GM06990 (cell line): Measurements from ENCODE around the gene OPCML.

Source experiments
- DNase-seq: peaks from one replicate; pipeline ENCODE4 v3.0.0-alpha.2; 2011; ENCODE audit not compliant: insufficient read length; ENCODE audit errors: extremely low read depth
- H3K27me3 ChIP-seq: replicated peaks from 2 replicates; pipeline ENCODE4 v1.6.0; 2011; ENCODE audit warnings: low read length; ENCODE audit not compliant: control insufficient read depth, insufficient read depth
- H3K36me3 ChIP-seq: 2 replicates; pipeline ENCODE4 v1.5.1; 2011; ENCODE audit warnings: low read length; ENCODE audit not compliant: control insufficient read depth, insufficient read depth
- H3K4me3 ChIP-seq: replicated peaks from 2 replicates; pipeline ENCODE4 v1.5.1; 2011; ENCODE audit warnings: low read depth, mild to moderate bottlenecking, control low read depth, low read length
- CTCF ChIP-seq: IDR thresholded peaks from 2 replicates; pipeline ENCODE4 v1.5.1; 2011; ENCODE audit warnings: low read length, control low read depth, mild to moderate bottlenecking, inconsistent platforms; ENCODE audit not compliant: insufficient read depth, poor library complexity, severe bottlenecking

The OPCML gene

GRCh38 chr11:132982772-132983640 lies 549.3 kb downstream of the OPCML start:
- Histone ChIP-seq H3K27me3 (no peaks in the 10 kb centered on the region), H3K36me3 (no peaks in the 10 kb centered on the region), H3K4me3 (no peak overlapping the region)
- no peak for DNase-seq
- TF ChIP-seq CTCF = no peak

GRCh38 chr11:132981131-132981956 lies 551.0 kb downstream of the OPCML start:
- DNase-seq = no peak
- Histone ChIP-seq H3K36me3 (no peaks in the 10 kb centered on the region), H3K4me3 (no peak overlapping the region), H3K27me3 (no peaks in the 10 kb centered on the region)
- no peak for TF ChIP-seq CTCF

- no peak for TF ChIP-seq CTCF
- no peaks in the 10 kb centered on the region for H3K27me3 ChIP-seq
- H3K4me3 ChIP-seq = no peak overlapping the region
- no peak for DNase-seq
- no peaks in the 10 kb centered on the region for H3K36me3 ChIP-seq
Observed at GRCh38 chr11:132980670-132981069, 551.6 kb downstream of the OPCML start.

- no peak for DNase-seq
- Histone ChIP-seq H3K36me3 (no peaks in the 10 kb centered on the region), H3K27me3 (no peaks in the 10 kb centered on the region), H3K4me3 (no peak overlapping the region)
- TF ChIP-seq CTCF = no peak
Observed at GRCh38 chr11:132977746-132978145, 554.6 kb downstream of the OPCML start.

- Histone ChIP-seq H3K36me3 (no peaks in the 10 kb centered on the region), H3K4me3 (no peak overlapping the region), H3K27me3 (no peaks in the 10 kb centered on the region)
- no peak for TF ChIP-seq CTCF
- no peak for DNase-seq
Observed at GRCh38 chr11:132977241-132977640, 555.1 kb downstream of the OPCML start.
